ENCODE data around the gene PAGR1.
"Not testable (repeated sequence)": the region's sequence is repeated elsewhere in the genome, so short reads cannot be mapped to it uniquely, and the experiment has no call there.

The PAGR1 gene

DNA sequence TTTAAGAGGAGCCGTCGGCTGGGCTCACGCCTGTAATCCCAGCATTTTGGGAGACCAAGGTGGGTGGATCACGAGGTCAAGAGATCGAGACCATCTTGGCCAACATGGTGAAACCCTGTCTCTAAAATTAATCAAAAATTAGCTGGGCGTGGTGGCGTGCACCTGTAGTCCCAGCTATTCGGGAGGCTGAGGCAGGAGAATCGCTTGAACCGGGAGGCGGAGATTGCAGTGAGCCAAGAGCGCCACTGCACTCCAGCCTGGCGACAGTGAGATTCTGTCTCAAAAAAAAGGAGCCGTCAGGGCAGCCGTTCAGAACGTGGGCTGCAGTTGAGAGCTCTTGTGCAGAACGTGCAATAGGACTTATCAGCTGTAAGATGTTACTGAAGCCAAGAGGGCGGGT lies 22.8 kb upstream of the PAGR1 start:
- DNase-seq, result not testable (repeated sequence)

DNA sequence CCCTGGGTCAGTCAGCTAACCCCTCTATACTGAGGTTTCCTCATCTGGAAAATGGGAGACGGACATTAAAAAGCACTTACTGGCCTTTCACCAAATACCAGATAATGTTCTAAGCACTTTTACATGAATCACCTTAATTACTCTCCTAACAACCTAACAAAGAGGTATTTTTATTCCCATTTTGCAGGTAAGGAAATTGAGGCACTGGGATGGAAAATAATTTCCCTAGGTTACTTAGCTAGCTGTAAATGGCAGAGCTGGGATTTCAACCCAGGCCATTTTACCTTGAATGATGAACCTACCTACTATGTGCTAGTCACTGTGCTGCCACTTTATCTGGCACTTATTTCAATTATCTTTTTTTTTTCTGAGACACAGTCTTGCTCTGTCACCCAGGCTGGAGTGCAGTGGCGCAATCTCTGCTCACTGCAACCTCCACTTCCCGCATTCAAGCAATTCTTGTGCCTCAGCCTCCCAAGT lies 21.7 kb upstream of the PAGR1 start:
- no peak for DNase-seq

DNA sequence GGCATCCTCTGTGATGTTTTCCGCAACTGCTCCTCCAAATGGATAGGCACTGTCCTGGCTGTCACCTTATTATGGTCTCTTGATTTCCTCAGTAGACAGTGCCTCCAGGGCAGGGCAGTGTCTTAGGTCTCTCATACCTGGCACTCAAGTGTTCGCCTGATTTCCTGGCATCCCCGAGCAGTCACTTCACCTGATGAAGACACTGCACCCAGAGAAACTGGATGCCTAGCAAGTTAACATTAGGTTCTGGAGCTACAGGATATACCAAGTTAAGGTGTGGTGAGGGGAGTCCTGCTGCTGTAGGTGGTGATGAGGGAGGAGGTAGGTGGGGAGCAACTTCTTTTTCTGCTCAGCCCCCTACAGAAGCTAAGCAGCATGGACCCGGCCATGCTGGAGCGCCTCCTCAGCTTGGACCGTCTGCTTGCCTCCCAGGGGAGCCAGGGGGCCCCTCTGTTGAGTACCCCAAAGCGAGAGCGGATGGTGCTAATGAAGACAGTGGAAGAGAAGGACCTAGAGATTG lies 13.5 kb upstream of the PAGR1 start:
- no peak for DNase-seq

DNA sequence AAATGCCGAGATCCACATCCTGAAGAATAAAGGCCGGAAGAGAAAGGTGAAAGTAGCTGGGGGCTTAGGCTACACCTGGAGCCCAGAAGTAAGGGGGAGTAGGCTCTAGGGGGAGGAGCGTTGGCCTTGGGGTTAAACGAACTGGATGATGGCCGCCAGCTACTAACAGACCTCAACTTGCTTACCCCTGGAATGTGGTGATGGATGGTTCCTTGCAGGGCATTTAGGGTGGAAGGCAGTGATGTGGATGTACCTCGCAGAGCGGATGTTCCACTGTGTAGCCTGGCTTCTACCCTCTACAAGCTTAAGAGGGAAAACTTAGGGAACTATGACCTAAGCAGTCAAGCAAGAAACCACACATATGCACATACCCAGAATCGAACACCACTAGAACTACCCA lies 11.9 kb upstream of the PAGR1 start:
- DNase-seq, result no peak

DNA sequence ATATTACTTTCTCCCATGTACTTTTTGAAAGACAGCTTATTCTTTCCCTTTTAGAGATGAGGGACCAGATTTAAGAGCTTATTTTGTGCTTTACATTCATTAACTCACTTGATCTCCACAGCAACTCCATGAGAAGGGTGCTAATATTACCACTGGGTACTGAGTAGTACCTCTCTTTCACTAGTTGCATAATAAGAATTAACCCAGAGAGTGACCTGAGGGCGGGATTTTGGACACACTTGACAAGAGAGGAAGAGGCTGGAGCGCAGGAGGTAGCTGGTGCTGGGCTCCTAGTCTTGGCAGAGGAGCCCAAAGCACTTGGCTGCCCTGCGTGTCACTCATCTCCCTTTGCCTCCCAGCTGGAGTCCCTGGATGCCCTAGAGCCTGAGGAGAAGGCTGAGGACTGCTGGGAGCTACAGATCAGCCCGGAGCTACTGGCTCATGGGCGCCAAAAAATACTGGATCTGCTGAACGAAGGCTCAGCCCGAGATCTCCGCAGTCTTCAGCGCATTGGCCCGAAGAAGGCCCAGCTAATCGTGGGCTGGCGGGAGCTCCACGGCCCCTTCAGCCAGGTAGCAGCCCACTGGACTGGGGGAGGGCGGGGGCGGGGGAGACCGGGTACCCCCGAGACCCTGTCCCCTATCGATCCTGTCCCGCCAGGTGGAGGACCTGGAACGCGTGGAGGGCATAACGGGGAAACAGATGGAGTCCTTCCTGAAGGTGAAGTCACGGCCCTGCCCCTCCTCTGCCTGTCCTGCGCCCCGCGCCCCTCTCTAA lies 11.3 kb upstream of the PAGR1 start:
- DNase-seq, result no peak

DNA sequence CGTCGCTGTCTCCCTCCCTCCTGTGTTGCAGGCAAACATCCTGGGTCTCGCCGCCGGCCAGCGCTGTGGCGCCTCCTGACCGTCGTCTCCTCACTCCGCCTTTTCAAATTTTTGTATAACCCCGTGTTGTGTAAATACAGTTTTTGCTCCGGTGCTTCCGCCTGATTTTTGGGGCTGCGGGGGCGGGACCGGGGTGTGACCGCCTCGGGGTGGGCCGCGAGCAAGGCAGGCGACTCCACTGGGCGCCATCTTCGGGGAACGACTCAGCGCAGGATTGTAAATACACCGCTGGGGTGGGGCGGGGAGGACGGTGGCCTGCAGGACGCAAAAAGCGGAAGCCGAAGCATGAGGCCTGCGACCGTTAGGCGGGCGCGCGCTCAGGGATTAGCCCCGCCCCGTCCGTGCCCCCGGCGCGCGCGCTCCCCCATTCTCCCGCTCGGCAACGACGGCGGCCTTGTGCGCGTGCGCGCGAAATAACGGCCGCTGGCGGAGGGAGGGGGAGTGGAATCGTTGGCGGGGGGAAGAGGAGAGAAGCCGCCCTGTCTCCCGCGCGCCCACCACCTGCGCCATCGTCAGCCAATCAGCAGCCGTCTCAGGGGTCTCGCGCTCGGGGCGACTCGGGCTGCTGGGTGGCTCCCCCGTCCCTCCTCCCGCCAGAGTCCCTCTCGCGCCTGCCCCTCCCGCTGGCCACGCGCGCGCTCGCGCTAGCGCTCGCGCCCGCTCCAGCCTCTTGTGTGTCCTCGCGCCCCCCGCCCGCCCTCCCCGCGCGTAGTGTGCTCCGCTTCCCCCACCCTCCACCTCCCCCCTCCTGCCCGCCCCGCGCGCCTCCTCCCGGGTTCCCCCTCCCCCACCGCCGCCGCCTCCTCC lies 10.5 kb upstream of the PAGR1 start:
- peak; percentile 99 for DNase-seq

DNA sequence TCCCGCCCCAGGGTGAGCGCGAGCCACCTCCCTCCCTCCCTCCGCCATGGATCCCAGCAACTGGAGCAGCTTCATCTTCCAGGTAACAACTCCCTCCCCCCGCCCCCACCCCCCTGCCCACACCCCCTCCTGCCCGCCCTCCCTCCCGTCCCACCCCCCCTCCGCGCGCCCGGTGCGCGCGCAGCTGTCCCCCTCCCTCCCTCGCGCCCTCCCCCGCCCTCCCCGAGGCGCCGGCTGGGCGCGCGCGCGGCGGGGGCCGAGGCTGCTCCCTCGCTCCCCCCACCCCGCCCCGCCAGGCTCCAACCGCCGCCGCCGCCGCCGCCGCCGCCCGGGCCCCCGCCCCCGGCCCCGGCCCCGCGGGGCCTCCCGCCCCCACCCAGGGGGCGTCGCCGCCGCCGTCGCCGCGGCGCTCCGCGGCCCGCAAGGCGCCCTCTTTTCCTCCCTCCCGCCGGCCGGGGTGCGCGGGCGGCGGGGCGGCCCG lies 9.8 kb upstream of the PAGR1 start, which contains the start of gene MAZ:
Gene MAZ (plus strand): TSS at position 431 of the 481 bp plus-strand sequence. CDS start 173 bp downstream, outside the sequence.
- DNase-seq, result no peak

DNA sequence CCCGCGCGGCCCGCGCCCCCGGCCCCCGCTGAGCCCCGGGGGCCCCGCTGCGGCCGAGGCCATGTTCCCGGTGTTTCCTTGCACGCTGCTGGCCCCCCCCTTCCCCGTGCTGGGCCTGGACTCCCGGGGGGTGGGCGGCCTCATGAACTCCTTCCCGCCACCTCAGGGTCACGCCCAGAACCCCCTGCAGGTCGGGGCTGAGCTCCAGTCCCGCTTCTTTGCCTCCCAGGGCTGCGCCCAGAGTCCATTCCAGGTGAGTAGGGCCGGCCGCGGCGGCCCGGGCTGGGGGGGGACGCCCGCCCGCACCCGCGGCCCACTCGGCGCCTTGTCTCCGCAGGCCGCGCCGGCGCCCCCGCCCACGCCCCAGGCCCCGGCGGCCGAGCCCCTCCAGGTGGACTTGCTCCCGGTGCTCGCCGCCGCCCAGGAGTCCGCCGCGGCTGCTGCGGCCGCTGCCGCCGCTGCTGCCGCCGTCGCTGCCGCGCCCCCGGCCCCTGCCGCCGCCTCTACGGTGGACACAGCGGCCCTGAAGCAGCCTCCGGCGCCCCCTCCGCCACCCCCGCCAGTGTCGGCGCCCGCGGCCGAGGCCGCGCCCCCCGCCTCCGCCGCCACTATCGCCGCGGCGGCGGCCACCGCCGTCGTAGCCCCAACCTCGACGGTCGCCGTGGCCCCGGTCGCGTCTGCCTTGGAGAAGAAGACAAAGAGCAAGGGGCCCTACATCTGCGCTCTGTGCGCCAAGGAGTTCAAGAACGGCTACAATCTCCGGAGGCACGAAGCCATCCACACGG lies 9.1 kb upstream of the PAGR1 start:
- peak; percentile 46 for DNase-seq

DNA sequence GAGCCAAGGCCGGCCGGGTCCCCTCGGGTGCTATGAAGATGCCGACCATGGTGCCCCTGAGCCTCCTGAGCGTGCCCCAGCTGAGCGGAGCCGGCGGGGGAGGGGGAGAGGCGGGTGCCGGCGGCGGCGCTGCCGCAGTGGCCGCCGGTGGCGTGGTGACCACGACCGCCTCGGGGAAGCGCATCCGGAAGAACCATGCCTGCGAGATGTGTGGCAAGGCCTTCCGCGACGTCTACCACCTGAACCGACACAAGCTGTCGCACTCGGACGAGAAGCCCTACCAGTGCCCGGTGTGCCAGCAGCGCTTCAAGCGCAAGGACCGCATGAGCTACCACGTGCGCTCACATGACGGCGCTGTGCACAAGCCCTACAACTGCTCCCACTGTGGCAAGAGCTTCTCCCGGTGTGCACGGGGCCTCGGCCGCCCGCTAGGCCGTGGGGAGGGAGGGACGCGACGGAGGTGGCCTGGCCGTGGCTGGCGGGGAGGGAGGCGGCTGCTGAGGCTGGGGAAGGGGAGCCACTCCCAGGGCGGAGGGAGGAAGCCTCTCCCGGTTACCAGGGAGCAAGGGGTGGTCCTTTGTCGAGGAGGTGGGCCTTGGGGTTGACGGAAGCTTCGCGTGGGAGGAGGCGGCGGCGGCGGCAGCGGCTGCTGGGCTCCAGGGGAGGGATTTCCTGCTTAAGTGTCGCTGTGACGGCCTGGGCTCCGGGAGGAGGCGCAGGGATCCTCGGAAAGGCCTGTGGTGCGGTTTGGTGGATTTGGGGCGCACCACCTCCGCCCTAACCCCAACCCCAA lies 8.3 kb upstream of the PAGR1 start:
- peak; percentile 90 for DNase-seq

DNA sequence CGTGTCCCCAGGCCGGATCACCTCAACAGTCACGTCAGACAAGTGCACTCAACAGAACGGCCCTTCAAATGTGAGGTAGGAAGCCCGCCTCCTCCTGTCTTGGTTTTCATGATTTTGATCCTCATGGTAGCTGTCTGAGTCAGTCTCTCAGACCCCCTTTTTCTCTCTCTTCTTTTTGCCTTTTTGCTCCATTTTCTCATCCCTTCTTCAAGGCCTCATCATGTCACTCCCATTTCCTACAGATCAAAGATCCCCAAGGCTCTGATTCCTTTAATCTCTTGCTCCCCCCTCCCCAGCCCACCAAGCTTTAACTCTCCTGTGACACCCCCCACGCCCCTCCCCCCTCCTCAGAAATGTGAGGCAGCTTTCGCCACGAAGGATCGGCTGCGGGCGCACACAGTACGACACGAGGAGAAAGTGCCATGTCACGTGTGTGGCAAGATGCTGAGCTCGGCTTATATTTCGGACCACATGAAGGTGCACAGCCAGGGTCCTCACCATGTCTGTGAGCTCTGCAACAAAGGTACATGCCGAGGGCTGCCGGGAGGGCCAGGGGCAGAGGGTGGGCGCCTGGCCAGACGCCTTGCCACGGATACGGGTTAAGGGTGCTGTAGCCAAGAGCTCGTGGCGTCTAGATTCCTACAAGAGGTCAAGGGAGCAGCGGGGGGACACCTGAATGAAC lies 7.6 kb upstream of the PAGR1 start:
- DNase-seq, result peak; percentile 57

DNA sequence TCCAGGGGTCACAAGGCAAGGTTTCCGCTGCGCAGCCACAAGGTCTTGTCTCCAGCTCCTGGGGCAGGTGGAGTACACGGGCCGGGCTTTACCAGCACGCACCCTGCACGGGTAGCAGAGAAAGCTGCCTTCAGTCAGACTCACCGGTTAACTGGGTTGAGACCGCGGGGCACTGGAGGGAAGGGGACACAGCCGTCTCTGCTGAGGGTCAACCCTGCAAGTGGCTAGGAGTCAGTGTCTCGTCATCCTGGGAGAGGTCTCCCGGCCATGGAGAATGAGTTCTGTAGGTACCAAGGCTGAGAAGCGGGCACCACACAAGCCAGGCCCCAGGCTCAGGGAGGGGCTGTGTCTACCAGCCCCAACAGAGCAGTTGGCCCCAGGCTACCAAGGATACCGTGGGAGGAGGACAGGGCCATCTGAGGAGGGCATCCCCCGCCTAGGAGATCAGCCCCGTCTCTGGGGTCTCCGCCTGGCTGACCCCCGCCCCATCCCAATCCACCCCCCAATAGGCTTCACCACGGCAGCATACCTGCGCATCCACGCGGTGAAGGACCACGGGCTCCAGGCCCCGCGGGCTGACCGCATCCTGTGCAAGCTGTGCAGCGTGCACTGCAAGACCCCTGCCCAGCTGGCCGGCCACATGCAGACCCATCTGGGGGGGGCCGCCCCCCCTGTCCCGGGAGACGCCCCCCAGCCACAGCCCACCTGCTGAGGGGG lies 6.8 kb upstream of the PAGR1 start:
- no peak for DNase-seq

DNA sequence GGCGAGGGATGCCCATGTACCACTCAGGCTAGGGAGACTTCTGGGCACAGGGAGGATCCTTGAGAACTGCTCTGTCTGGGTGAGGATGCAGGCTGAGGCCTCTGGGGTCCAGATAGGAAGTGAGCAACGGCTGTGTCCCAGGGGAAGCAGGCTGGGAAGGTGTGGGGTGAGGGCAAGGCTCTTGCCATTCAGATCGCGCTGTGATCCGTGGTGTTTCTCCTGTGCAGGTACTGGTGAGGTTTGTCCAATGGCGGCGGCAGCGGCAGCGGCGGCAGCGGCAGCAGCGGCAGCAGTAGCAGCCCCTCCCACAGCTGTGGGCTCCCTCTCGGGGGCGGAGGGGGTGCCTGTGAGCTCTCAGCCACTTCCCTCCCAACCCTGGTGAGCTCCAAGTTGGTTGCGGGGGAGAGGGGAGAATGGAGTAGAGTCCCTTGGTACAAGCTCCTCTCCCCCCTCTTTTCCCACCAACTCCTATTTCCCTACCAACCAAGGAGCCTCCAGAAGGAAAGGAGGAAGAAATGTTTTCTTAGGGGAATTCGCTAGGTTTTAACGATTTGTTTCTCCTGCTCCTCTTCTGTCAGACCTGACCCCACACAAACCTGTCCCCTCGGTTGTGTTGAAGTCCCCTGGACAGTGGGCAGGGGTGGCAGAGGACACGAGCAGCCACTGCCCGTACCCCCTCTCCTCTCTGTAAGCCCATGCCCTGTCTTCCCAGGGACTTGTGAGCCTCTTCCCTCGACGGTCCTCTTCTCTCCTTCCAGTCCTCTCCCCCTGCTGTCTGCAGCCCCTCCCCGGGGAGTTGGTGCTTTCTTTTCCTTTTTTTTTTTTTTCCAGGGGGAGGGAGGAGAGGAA lies 5.9 kb upstream of the PAGR1 start:
- peak; percentile 62 for DNase-seq

DNA sequence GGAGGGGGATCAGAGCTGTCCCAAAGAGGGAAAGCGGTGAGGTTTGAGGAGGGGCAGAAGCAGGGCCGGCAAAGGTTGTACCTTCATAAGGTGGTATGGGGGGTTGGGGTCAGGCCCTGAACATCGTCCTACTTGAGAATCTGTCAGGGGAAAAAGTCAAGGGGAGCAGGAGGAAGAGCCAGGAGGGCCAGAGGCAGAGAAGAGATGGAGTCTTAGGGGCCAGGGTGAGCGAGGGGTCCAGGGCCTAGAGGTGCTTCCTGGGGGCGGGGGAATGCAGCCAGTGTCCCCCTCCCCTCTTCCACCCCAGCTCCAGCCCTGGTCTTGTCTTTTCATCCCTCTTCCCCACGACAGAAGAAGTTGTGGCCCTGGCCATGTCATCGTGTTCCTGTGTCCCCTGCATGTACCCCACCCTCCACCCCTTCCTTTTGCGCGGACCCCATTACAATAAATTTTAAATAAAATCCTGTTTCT lies 5.2 kb upstream of the PAGR1 start:
- no peak for DNase-seq

DNA sequence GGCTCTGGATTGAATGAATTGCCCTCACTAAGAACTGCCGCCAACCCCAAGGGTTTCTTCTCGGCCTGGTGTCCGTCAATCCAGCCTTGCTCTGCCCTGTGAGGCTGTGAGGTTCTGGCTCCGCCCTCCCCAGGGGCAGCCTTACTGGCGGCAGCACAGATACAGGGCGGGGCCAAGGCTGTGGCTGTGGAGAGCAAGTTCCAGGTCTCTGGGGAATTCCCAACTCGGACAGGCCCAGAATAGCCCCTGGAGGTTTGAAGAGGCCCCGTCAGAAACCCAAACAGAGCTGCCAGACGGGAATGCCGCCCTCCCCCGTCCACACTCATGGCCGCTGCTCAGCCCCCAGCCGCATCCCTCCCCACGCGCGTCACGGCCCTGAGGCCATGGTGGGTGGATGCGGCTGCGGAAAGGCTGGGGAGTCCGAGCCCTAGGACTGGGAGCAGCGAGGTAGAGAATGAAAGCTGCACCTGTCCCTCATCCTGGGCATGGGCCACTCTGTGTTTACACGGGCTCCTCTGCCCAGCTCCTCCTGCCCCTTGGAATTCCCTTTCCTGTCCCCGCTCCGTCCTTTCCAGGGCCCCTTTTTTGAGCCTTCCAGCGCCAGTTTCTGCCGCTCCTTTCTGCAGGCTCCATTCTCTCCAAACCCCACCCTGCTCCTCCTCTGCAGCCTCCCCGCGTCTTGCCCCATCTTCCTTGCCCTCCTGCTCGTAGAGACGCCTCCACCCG lies 4.6 kb upstream of the PAGR1 start:
- peak; percentile 86 for DNase-seq

DNA sequence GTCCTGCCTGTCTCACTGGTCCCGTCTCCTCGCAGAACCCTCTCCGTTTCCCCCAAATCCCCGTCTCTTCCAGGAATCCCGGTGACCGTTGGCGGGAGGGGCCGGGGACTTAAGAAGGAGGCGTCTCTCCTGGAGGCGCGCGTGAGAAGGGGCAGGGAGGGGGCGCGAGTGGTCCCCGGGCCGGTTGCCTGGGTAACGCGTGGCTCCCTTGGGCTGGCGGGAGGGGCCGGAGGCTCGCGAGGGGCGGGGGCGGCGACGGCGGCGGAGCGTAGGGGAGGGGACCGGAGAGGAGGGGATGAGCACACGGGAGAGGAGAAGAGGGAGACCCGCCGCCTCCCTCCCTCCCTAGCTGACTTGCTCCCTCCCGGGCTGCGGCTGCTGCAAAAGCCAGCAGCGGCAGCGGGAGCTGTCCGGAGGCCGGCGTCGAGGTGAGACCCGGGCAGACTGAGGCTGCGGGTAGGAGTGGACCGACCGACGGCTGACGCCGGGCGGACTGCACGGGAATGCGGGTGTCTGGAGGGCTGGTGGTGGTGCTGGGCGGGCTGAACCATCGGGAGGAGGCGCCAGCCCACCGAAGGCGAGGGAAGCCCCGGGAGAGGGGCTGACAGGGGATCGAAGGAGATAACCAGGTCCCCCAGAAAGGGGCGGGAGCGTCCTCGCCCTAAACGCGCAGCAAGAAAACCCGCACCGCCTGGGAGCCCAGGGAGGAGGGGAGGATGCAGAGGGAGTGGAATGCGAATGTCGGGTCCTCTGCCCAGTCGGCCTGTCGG lies 3.9 kb upstream of the PAGR1 start, which contains the start of gene PRRT2:
Gene PRRT2 (plus strand): TSS at position 298 of the 770 bp plus-strand sequence. CDS start 862 bp downstream, outside the sequence.
- DNase-seq, result peak; percentile 66

DNA sequence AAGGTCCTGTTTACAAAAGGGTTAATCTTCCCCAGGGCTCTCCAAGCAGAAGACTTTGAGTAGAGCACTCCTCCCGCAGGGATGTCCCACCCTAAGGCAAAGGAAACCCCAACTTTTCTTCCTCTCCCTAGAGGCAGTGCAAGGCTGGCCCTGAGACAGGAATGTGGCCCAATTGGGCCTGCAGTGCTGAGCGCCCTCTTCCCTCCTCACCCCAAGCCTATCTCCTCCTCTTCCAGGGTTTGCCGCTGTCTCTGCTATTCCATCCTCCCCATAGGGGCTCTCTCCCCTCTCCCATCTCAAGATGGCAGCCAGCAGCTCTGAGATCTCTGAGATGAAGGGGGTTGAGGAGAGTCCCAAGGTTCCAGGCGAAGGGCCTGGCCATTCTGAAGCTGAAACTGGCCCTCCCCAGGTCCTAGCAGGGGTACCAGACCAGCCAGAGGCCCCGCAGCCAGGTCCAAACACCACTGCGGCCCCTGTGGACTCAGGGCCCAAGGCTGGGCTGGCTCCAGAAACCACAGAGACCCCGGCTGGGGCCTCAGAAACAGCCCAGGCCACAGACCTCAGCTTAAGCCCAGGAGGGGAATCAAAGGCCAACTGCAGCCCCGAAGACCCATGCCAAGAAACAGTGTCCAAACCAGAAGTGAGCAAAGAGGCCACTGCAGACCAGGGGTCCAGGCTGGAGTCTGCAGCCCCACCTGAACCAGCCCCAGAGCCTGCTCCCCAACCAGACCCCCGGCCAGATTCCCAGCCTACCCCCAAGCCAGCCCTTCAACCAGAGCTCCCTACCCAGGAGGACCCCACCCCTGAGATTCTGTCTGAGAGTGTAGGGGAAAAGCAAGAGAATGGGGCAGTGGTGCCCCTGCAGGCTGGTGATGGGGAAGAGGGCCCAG lies 3.0 kb upstream of the PAGR1 start:
- DNase-seq, result no peak

All from CD4-positive, alpha-beta T cell treated with Interleukin-21 for 1 hour (primary cell).